CD8-positive, alpha-beta memory T cell (primary cell): Measurements from ENCODE around the gene TAF3. TPM values are rescaled to one million over a fixed set of nuclear protein-coding genes. Genes with fewer than 3 reads are reported as not detected.
A peak's percentile ranks its signal among the peaks of the same experiment; 100 is the strongest.

Experiments used
- CTCF ChIA-PET: fragments of 350-600 bp; sonication (Branson Sonifier 250); formaldehyde crosslinking; loops from one replicate; lab custom pipeline; 2021; ENCODE audit warnings: antibody characterized with exemption; lab: Charles Lee
- POLR2A ChIA-PET: fragments of 350-600 bp; sonication (Branson Sonifier 250); formaldehyde crosslinking; loops from one replicate; lab custom pipeline; 2021; ENCODE audit warnings: antibody characterized with exemption; lab: Charles Lee
- DNase-seq, 5 donors: peaks; one replicate each; pipeline versions ENCODE4 v3.0.0 to v3.0.0-alpha.2; 2020 to 2022; ENCODE audit warnings: mixed read lengths in 1 of 5
- H3K27ac ChIP-seq: one replicate; pipeline ENCODE4 v1.7.0; 2013; ENCODE audit warnings: low read depth, mild to moderate bottlenecking, low read length, moderate library complexity
- H3K27me3 ChIP-seq: 2 replicates; pipeline ENCODE4 v1.7.0; 2013; ENCODE audit warnings: low read length, mild to moderate bottlenecking; ENCODE audit not compliant: insufficient read depth, poor library complexity, severe bottlenecking
- H3K36me3 ChIP-seq: 2 replicates; pipeline ENCODE4 v1.7.0; 2013; ENCODE audit warnings: mild to moderate bottlenecking, low read length, moderate library complexity; ENCODE audit not compliant: insufficient read depth
- H3K4me1 ChIP-seq: 2 replicates; pipeline ENCODE4 v1.7.0; 2013; ENCODE audit warnings: mild to moderate bottlenecking, low read length, moderate library complexity; ENCODE audit not compliant: insufficient read depth
- H3K4me3 ChIP-seq: 2 replicates; pipeline ENCODE4 v1.7.0; 2013; ENCODE audit warnings: mild to moderate bottlenecking, low read length
- H3K9me3 ChIP-seq: 2 replicates; pipeline ENCODE4 v1.7.0; 2013; ENCODE audit warnings: mild to moderate bottlenecking, low read length
- H3K27ac Mint-ChIP-seq, 8 donors: one replicate each; pipeline ENCODE4 v1.8.0; 2020 to 2021; ENCODE audit warnings: mixed read lengths in 8 of 8, mild to moderate bottlenecking in 6 of 8, inconsistent platforms in 3 of 8, moderate library complexity in 3 of 8
- H3K27me3 Mint-ChIP-seq, 2 donors: one replicate each; pipeline ENCODE4 v1.8.0; 2020 to 2021; ENCODE audit warnings: mixed read lengths in 2 of 2, mild to moderate bottlenecking in 1 of 2, moderate library complexity in 1 of 2
- H3K36me3 Mint-ChIP-seq, 3 donors: one replicate each; pipeline ENCODE4 v1.8.0; 2020 to 2021; ENCODE audit warnings: mixed read lengths in 3 of 3, inconsistent platforms in 1 of 3, mild to moderate bottlenecking in 1 of 3
- H3K4me1 Mint-ChIP-seq, 3 donors: one replicate each; pipeline ENCODE4 v1.8.0; 2020 to 2021; ENCODE audit warnings: mixed read lengths in 3 of 3, inconsistent platforms in 1 of 3, mild to moderate bottlenecking in 1 of 3
- H3K4me3 Mint-ChIP-seq, 7 donors: one replicate each; pipeline ENCODE4 v1.8.0; 2020 to 2021; ENCODE audit warnings: mixed read lengths in 7 of 7, mild to moderate bottlenecking in 6 of 7, moderate library complexity in 4 of 7, inconsistent platforms in 2 of 7
- H3K9me3 Mint-ChIP-seq, 5 donors: one replicate each; pipeline ENCODE4 v1.8.0; 2020 to 2022; ENCODE audit warnings: mixed read lengths in 5 of 5, mild to moderate bottlenecking in 3 of 5, moderate library complexity in 2 of 5, inconsistent platforms in 1 of 5
- polyA plus RNA-seq: library from polyadenylated mRNA; unstranded; fragments of 300-500 nt; fragmentation: Illumina TruSeq; gene quantifications from one replicate; pipeline ENCODE4 v1.2.3, GENCODE V29; 2021
- total RNA-seq, 2 experiments: library from RNA; stranded (reverse); gene quantifications; one replicate each; pipeline ENCODE4 v1.2.3, GENCODE V29; 2021

The TAF3 gene
- total and polyA plus RNA-seq, 3 experiments from 2014 or later = 16.9 to 22.6 (median 22.5) TPM

- peaks cover 61% of the 10 kb centered on the region for H3K4me1 ChIP-seq
- Mint-ChIP-seq H3K4me3 (peak overlapping the region; percentile 93 to 99 (median 97)), H3K27me3 (peaks cover 13 to 26% of the 10 kb centered on the region in 2 donors), H3K36me3 (peaks cover 12 to 65% (median 23%) of the 10 kb centered on the region in 3 donors), H3K4me1 (peaks cover 61 to 72% (median 64%) of the 10 kb centered on the region in 3 donors), H3K9me3 (peaks cover 0 to 2% (median 0%) of the 10 kb centered on the region in 5 donors), H3K27ac (peak overlapping the region; percentile 69 to 99 (median 96))
- H3K27ac ChIP-seq = peak overlapping the region; percentile 89
- ChIA-PET CTCF (interaction anchor here (0.8 to 1.6 kb wide), 3 partner anchors 275 to 388 kb away, joined by 3 to 4 read pairs (median 3); no protein-coding TSS in a partner anchor), POLR2A (interaction anchor here (0.6 to 1.1 kb wide), 2 partner anchors 8 to 276 kb away, joined by 4 read pairs; no protein-coding TSS in a partner anchor)
- H3K4me3 ChIP-seq = peak overlapping the region; percentile 79
- H3K27me3 ChIP-seq = peaks cover 14% of the 10 kb centered on the region
- DNase-seq = peak in 3 of 5 donors; percentile 46 to 66 (median 61)
- no peaks in the 10 kb centered on the region for H3K36me3 ChIP-seq
- H3K9me3 ChIP-seq = no peaks in the 10 kb centered on the region
Observed at GRCh38 chr10:8056871-8057331, 238.6 kb downstream of the TAF3 start.

- Mint-ChIP-seq H3K27ac (peak overlapping the region; percentile 44 to 99 (median 96)), H3K9me3 (peaks cover 0 to 2% (median 0%) of the 10 kb centered on the region in 5 donors), H3K36me3 (peaks cover 12 to 74% (median 23%) of the 10 kb centered on the region in 3 donors), H3K4me1 (peaks cover 62 to 72% (median 64%) of the 10 kb centered on the region in 3 donors), H3K4me3 (peak overlapping the region; percentile 93 to 99 (median 97)), H3K27me3 (peaks cover 5 to 18% of the 10 kb centered on the region in 2 donors)
- peaks cover 61% of the 10 kb centered on the region for H3K4me1 ChIP-seq
- peaks cover 5% of the 10 kb centered on the region for H3K27me3 ChIP-seq
- ChIA-PET CTCF (interaction anchor here (0.8 to 1.6 kb wide), 2 partner anchors 385 to 387 kb away, joined by 3 read pairs; no protein-coding TSS in a partner anchor), POLR2A (interaction anchor here (4.6 kb wide), 1 partner anchor 274 kb away, joined by 25 read pairs; no protein-coding TSS in a partner anchor)
- no peaks in the 10 kb centered on the region for H3K9me3 ChIP-seq
- H3K36me3 ChIP-seq = peaks cover 4% of the 10 kb centered on the region
- DNase-seq = no peak
- H3K4me3 ChIP-seq = peak overlapping the region; percentile 79
- H3K27ac ChIP-seq = peak overlapping the region; percentile 89
Observed at GRCh38 chr10:8057636-8058273, 239.4 kb downstream of the TAF3 start.

GRCh38 chr10:8058274-8059111 lies 240.2 kb downstream of the TAF3 start:
- POLR2A ChIA-PET = interaction anchor here (4.6 kb wide), 1 partner anchor 273 kb away, joined by 25 read pairs; no protein-coding TSS in a partner anchor
- DNase-seq = peak in 1 of 5 donors; percentile 2
- H3K36me3 Mint-ChIP-seq = peaks cover 14 to 81% (median 28%) of the 10 kb centered on the region in 3 donors

DNA sequence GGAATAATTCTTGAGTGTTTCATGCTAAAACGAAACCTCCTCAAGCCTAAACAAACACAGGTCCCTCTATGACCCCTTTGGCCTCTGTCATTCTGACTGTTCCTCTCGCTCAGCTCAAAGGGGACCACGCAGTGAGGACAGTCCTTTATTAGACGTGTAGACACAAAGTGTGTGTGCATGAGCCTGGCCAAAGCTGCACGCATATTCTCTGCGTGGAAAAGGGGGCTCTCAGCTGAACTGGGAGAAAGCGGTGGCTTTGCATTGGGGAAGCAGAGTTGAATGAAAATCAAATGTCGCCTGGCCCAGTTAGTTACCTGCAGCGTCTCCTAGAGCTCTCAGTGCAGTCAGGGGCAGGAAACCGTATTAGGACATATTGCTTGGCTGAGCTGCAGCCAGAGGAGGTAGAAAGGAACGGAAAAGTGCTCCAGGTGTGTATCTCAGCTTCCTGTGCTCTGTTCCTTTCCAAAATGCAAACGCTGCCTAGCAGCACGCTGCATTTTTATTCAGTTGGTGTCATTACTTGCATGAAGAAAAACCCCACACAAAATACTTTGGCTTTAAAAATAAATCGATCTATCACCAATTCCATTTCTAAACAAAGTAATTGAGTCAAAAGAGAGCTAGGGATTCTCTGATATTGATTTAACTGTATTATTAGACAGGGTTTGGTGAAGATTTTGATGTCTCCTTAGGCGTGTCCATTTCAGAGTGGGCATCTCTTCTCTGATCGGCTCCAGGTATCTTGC lies 241.1 kb downstream of the TAF3 start:
- peaks cover 70% of the 10 kb centered on the region for H3K4me1 ChIP-seq
- Mint-ChIP-seq H3K4me1 (peaks cover 65 to 77% (median 69%) of the 10 kb centered on the region in 3 donors), H3K36me3 (peaks cover 18 to 86% (median 31%) of the 10 kb centered on the region in 3 donors), H3K9me3 (peaks cover 0 to 2% (median 0%) of the 10 kb centered on the region in 5 donors), H3K4me3 (peak overlapping the region; percentile 90 to 99 (median 94)), H3K27ac (peak overlapping the region; percentile 94 to 97 (median 95)), H3K27me3 (peaks cover 0 to 12% of the 10 kb centered on the region in 2 donors)
- ChIA-PET POLR2A (interaction anchor here (0.6 to 4.6 kb wide), 4 partner anchors 10 to 273 kb away, joined by 3 to 25 read pairs (median 6); no protein-coding TSS in a partner anchor), CTCF (interaction anchor here (0.8 to 3.1 kb wide), 8 partner anchors 15 to 416 kb away, joined by 3 to 14 read pairs (median 4); no protein-coding TSS in a partner anchor)
- peak in 1 of 5 donors; percentile 41 for DNase-seq
- H3K27ac ChIP-seq = peak overlapping the region; percentile 58
- H3K36me3 ChIP-seq = peaks cover 19% of the 10 kb centered on the region
- H3K9me3 ChIP-seq = no peaks in the 10 kb centered on the region
- H3K4me3 ChIP-seq = peak overlapping the region; percentile 57
- H3K27me3 ChIP-seq = no peaks in the 10 kb centered on the region

More at GRCh38 chr10:8058274-8059111, 240.2 kb downstream of the TAF3 start:
- Histone ChIP-seq H3K4me1 (peaks cover 63% of the 10 kb centered on the region), H3K36me3 (peaks cover 11% of the 10 kb centered on the region), H3K4me3 (peak overlapping the region; percentile 57), H3K9me3 (no peaks in the 10 kb centered on the region), H3K27ac (no peak overlapping the region), H3K27me3 (no peaks in the 10 kb centered on the region)
- Mint-ChIP-seq H3K4me1 (peaks cover 63 to 74% (median 66%) of the 10 kb centered on the region in 3 donors), H3K27me3 (peaks cover 0 to 12% of the 10 kb centered on the region in 2 donors), H3K27ac (peak overlapping the region; percentile 94 to 99 (median 96)), H3K4me3 (peak overlapping the region; percentile 93 to 99 (median 97)), H3K9me3 (peaks cover 0 to 2% (median 0%) of the 10 kb centered on the region in 5 donors)
- CTCF ChIA-PET = interaction anchor here (1.3 to 3.1 kb wide), 3 partner anchors 273 to 417 kb away, joined by 4 to 14 read pairs (median 14); no protein-coding TSS in a partner anchor

DNA sequence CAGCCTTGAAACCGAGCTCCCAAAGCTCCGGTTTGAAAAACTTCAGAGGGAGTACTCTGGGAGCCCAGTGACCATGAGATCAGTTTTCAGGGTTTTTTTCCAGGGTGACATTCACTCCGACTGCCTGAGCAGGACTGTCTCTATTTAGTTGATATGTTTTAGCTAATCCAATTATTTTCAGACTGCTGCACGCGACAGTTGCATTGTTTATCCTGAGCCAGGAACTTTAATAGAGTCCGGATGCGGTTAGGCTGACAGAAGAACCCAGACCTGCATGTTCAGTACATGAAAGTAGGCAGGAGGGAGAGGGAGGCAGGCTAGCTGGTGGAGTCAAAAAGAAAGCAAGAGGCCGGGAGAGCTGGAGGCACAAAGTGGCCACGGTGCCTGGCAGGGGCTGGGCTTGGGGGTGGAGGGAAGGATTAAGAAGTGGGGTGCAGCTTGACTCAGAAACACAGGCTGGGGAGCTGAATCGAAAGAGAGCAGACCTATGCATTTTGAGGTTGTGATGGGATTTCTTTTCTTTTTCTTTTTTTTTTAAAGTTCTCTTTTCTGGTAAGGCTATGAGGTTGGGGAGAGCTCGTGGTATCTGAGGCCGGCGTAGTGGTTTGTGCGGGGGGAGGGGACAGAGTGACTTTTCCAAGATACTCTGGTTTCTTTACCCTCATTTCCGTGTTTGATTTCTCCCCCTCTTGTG lies 241.9 kb downstream of the TAF3 start:
- Histone ChIP-seq H3K4me1 (peaks cover 77% of the 10 kb centered on the region), H3K27me3 (no peaks in the 10 kb centered on the region), H3K9me3 (no peaks in the 10 kb centered on the region), H3K4me3 (peak overlapping the region; percentile 57), H3K27ac (peak overlapping the region; percentile 58), H3K36me3 (peaks cover 25% of the 10 kb centered on the region)
- H3K9me3 Mint-ChIP-seq = no peaks in the 10 kb centered on the region
- peak overlapping the region; percentile 94 to 97 (median 95) for H3K27ac Mint-ChIP-seq
- H3K4me1 Mint-ChIP-seq = peaks cover 69 to 83% (median 75%) of the 10 kb centered on the region in 3 donors
- POLR2A ChIA-PET = interaction anchor here (0.6 to 4.6 kb wide), 9 partner anchors 9 to 1036 kb away, joined by 3 to 25 read pairs (median 4); no protein-coding TSS in a partner anchor
- CTCF ChIA-PET = interaction anchor here (0.8 to 3.1 kb wide), 9 partner anchors 15 to 415 kb away, joined by 3 to 14 read pairs (median 4); no protein-coding TSS in a partner anchor
- H3K27me3 Mint-ChIP-seq = peaks cover 0 to 8% of the 10 kb centered on the region in 2 donors
- peak in 4 of 5 donors; percentile 41 to 73 (median 67) for DNase-seq
- peaks cover 21 to 88% (median 36%) of the 10 kb centered on the region in 3 donors for H3K36me3 Mint-ChIP-seq
- H3K4me3 Mint-ChIP-seq = peak overlapping the region; percentile 90 to 99 (median 94)

- H3K9me3 Mint-ChIP-seq = no peaks in the 10 kb centered on the region
- peak overlapping the region; percentile 58 for H3K27ac ChIP-seq
Observed at GRCh38 chr10:8060704-8061121, 242.4 kb downstream of the TAF3 start.

More at GRCh38 chr10:8060704-8061121, 242.4 kb downstream of the TAF3 start:
- POLR2A ChIA-PET = interaction anchor here (0.6 to 4.6 kb wide), 12 partner anchors 8 to 1035 kb away, joined by 3 to 25 read pairs (median 4); no protein-coding TSS in a partner anchor
- DNase-seq = no peak
- Histone ChIP-seq H3K4me3 (peak overlapping the region; percentile 57), H3K36me3 (peaks cover 25% of the 10 kb centered on the region), H3K27me3 (no peaks in the 10 kb centered on the region), H3K4me1 (peaks cover 83% of the 10 kb centered on the region), H3K9me3 (no peaks in the 10 kb centered on the region)
- CTCF ChIA-PET = interaction anchor here (1.0 to 3.1 kb wide), 11 partner anchors 8 to 412 kb away, joined by 3 to 14 read pairs (median 4); no protein-coding TSS in a partner anchor
- H3K36me3 Mint-ChIP-seq = peaks cover 24 to 88% (median 37%) of the 10 kb centered on the region in 3 donors
- H3K27me3 Mint-ChIP-seq = peaks cover 0 to 8% of the 10 kb centered on the region in 2 donors
- H3K4me1 Mint-ChIP-seq = peaks cover 74 to 88% (median 80%) of the 10 kb centered on the region in 3 donors
- peak overlapping the region; percentile 90 to 99 (median 94) for H3K4me3 Mint-ChIP-seq
- peak overlapping the region; percentile 94 to 97 (median 95) for H3K27ac Mint-ChIP-seq
